Measurements from ENCODE around the gene HNMT. TPM values are rescaled to one million over a fixed set of nuclear protein-coding genes. Genes with fewer than 3 reads are reported as not detected.

Gene HNMT
- polyA plus RNA-seq, 1 of the 3 experiments (the other 2 are of a cell fraction) = 1.8 TPM

- 72% methylated on average over 5 of the region's 5 CpGs for WGBS (ENCODE audit: low lambda C conversion rate)
- Histone ChIP-seq H3K4me1 (ENCODE audit: control insufficient read depth in 1 of 2, insufficient read depth in 2 of 2, low read depth in 1 of 2, low read length in 1 of 2) (peaks cover 0 to 8% of the 10 kb centered on the region in 2 experiments; a peak in 2 of 4 replicates), H4K20me1 (ENCODE audit: insufficient read depth) (no peaks in the 10 kb centered on the region), H3K9ac (no peak overlapping the region), H3K27me3 (ENCODE audit: insufficient read depth) (no peaks in the 10 kb centered on the region), H3K4me3 (ENCODE audit: low read depth in 2 of 2, low read length in 1 of 2) (no peak overlapping the region), H3K4me2 (no peak overlapping the region), H3K9me2 (no peaks in the 10 kb centered on the region), H3K9me3 (no peaks in the 10 kb centered on the region), H3F3A (replicated peaks; ENCODE audit: insufficient read depth) (peaks cover 4% of the 10 kb centered on the region), H3K36me3 (replicated peaks in 1 of 2; ENCODE audit: control insufficient read depth in 1 of 2, insufficient read depth in 2 of 2, low read length in 1 of 2) (no peaks in the 10 kb centered on the region), H2AFZ (ENCODE audit: low read depth) (peak overlapping the region; percentile 26; the same call in 1 of the 2 replicates), H3K79me2 (ENCODE audit: insufficient read depth) (no peaks in the 10 kb centered on the region), H3K27ac (ENCODE audit: low read depth in 2 of 2, low read length in 1 of 2) (peak overlapping the region in 1 of 2 experiments; percentile 78; a peak in 1 of 4 replicates)
- DNase-seq = no peak
- TF ChIP-seq JUND (IDR thresholded peaks at IDR 0.05) = no peak
- TF ChIP-seq ZBTB33 (IDR thresholded peaks at IDR 0.05; ENCODE audit: borderline replicate concordance, low read depth) = no peak
- TF ChIP-seq REST (IDR thresholded peaks at IDR 0.05; ENCODE audit: low read depth, low read length) = no peak
- TF ChIP-seq RXRA (IDR thresholded peaks at IDR 0.05; ENCODE audit: borderline replicate concordance, low read depth) = no peak
- no peak for TF ChIP-seq POLR2AphosphoS5 (IDR thresholded peaks at IDR 0.05; ENCODE audit: low read depth, low read length)
- no peak for TF ChIP-seq SMC3 (IDR thresholded peaks at IDR 0.05; ENCODE audit: low read depth, low read length)
- no peak for TF ChIP-seq IRF3 (IDR thresholded peaks at IDR 0.05; ENCODE audit: low read depth, low read length)
- TF ChIP-seq FOXJ3 (CRISPR knock-in tag; IDR thresholded peaks at IDR 0.05) = no peak
- TF ChIP-seq NFIC (IDR thresholded peaks at IDR 0.05; ENCODE audit: borderline replicate concordance) = no peak
- no peak for TF ChIP-seq FOSL2 (IDR thresholded peaks at IDR 0.05; ENCODE audit: borderline replicate concordance, low read depth)
- TF ChIP-seq SIN3A (IDR thresholded peaks at IDR 0.05; ENCODE audit: borderline replicate concordance, low read depth, low read length) = no peak
- no peak for TF ChIP-seq FOXM1 (IDR thresholded peaks at IDR 0.05; ENCODE audit: low read depth)
- POLR2A ChIA-PET = interaction anchor here (0.6 kb wide), 1 partner anchor 791 kb away, joined by 3 read pairs; no protein-coding TSS in a partner anchor
- CTCF ChIA-PET = interaction anchor here (1.3 kb wide), 1 partner anchor 18 kb away, joined by 4 read pairs; no protein-coding TSS in a partner anchor
These were observed 72.2 kb downstream of the HNMT start for GRCh38 chr2:138036522-138036921.

Data from SK-N-SH (cell line).